ENCODE results near the gene RNF187.

DNA sequence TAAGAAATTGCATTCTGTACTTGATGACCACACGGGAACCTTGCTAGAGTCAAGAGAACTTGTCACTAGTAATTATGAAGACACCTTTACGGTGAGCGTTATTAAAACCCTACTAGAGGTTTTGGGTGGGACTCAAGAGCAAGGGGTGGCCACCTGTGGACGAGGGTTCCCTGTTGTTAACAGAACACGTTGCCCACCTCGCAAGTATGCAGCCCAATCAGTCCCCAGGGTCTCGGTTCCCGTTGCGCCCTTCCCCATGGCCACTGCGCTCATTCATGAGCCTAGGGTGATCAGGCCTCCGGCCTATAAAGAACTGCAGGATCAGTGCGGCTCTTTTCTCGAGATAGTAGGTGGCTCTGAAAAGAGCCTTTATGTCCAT is 30.2 kb upstream of the RNF187 start:
- TF ChIP-seq, protein P1, sequence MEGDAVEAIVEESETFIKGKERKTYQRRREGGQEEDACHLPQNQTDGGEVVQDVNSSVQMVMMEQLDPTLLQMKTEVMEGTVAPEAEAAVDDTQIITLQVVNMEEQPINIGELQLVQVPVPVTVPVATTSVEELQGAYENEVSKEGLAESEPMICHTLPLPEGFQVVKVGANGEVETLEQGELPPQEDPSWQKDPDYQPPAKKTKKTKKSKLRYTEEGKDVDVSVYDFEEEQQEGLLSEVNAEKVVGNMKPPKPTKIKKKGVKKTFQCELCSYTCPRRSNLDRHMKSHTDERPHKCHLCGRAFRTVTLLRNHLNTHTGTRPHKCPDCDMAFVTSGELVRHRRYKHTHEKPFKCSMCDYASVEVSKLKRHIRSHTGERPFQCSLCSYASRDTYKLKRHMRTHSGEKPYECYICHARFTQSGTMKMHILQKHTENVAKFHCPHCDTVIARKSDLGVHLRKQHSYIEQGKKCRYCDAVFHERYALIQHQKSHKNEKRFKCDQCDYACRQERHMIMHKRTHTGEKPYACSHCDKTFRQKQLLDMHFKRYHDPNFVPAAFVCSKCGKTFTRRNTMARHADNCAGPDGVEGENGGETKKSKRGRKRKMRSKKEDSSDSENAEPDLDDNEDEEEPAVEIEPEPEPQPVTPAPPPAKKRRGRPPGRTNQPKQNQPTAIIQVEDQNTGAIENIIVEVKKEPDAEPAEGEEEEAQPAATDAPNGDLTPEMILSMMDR (IDR thresholded peaks at IDR 0.05): no peak
- TF ChIP-seq POLR2A (IDR thresholded peaks at IDR 0.05): no peak

Measured in lower leg skin (tissue), 3 donors.